A549 (cell line): ENCODE data around the gene SLC26A6. TPM values are rescaled to one million over a fixed set of nuclear protein-coding genes. Genes with fewer than 3 reads are reported as not detected.

Source experiments
- ATAC-seq, 2 experiments: fragments of 200-7000 bp in 1 of 2; fragments of >200 bp in 1 of 2; cut with Nextera tagmentation in 1 of 2; cut with Tn5 transposase in 1 of 2; 3 replicates each; pipeline versions ENCODE4 v1.8.0 to v1.9.1; 2018 to 2020; ENCODE audit warnings: mild to moderate bottlenecking in 1 of 2, moderate library complexity in 1 of 2
- CTCF ChIA-PET: fragments of 300-600 bp; sonication (Branson Sonifier 250); formaldehyde crosslinking; extraction: SDS; loops from one replicate; lab custom pipeline; 2021; ENCODE audit warnings: antibody characterized with exemption, inconsistent platforms; lab: Yijun Ruan, JAX
- POLR2A ChIA-PET: fragments of 350-600 bp; formaldehyde crosslinking; extraction: SDS; loops from one replicate; lab custom pipeline; 2021; ENCODE audit warnings: antibody characterized with exemption, inconsistent platforms; lab: Yijun Ruan, JAX
- DNase-seq, 2 experiments: peaks; one replicate each; pipeline versions ENCODE4 v3.0.0 to v3.0.0-alpha.2; 2011 to 2016; ENCODE audit warnings: low read depth in 1 of 2, low spot score in 1 of 2
- FAIRE-seq: peaks from 2 replicates; lab custom pipeline; 2011; peaks lifted over from hg19 to GRCh38; lab: Jason Lieb, UNC
- H3K27ac ChIP-seq, 2 experiments: fragments of >200 bp; sonication (Bioruptor Twin); formaldehyde crosslinking; 3 replicates each; pipeline ENCODE4 v1.5.1; 2016 to 2017
- H3K4me1 ChIP-seq: fragments of >200 bp; sonication (Bioruptor Twin); formaldehyde crosslinking; 3 replicates; pipeline ENCODE4 v1.6.1; 2016
- H3K4me2 ChIP-seq: fragments of >200 bp; sonication (Bioruptor Twin); formaldehyde crosslinking; 3 replicates; pipeline ENCODE4 v1.6.1; 2016
- H3K4me3 ChIP-seq: fragments of >200 bp; sonication (Bioruptor Twin); formaldehyde crosslinking; 3 replicates; pipeline ENCODE4 v1.5.1; 2016
- H3K9me3 ChIP-seq: fragments of >200 bp; sonication (Bioruptor Twin); formaldehyde crosslinking; 3 replicates; pipeline ENCODE4 v1.6.1; 2016
- ATOH8 ChIP-seq: fragments of 250-450 bp; sonication (Bioruptor Pico); IDR thresholded peaks from 2 replicates; pipeline ENCODE4 v1.5.0; 2020; ENCODE audit warnings: low read depth, mild to moderate bottlenecking, moderate library complexity
- BHLHE40 ChIP-seq: IDR thresholded peaks from 2 replicates; pipeline ENCODE4 v1.6.1; 2012; ENCODE audit warnings: low read depth, low read length, inconsistent platforms
- CBX2 ChIP-seq: fragments of 200-600 bp; sonication (generic); IDR thresholded peaks from 2 replicates; pipeline ENCODE4 v1.6.1; 2016; ENCODE audit warnings: low read depth, mild to moderate bottlenecking, borderline replicate concordance
- CBX8 ChIP-seq: fragments of 200-600 bp; sonication (generic); IDR thresholded peaks from 2 replicates; pipeline ENCODE4 v1.6.1; 2016
- CEBPB ChIP-seq, 2 experiments: fragments of >200 bp in 1 of 2; sonication (Bioruptor Twin) in 1 of 2; formaldehyde crosslinking in 1 of 2; IDR thresholded peaks; 2 replicates each; pipeline ENCODE4 v1.6.1; 2012 to 2016
- CTCF ChIP-seq: fragments of >200 bp; sonication (Bioruptor Twin); formaldehyde crosslinking; IDR thresholded peaks from 3 replicates; pipeline ENCODE4 v1.5.1; 2016
- EHF ChIP-seq: fragments of 250-450 bp; sonication (Bioruptor Pico); IDR thresholded peaks from 2 replicates; pipeline ENCODE4 v1.5.0; 2020; ENCODE audit warnings: mild to moderate bottlenecking
- EHMT2 ChIP-seq: fragments of 200-600 bp; sonication (generic); IDR thresholded peaks from 2 replicates; pipeline ENCODE4 v1.6.1; 2016; ENCODE audit warnings: antibody characterized with exemption, low read depth, mild to moderate bottlenecking, moderate library complexity
- ESRRA ChIP-seq: fragments of 150-350 bp; IDR thresholded peaks from 2 replicates; pipeline ENCODE4 v1.6.1; 2014; ENCODE audit warnings: mild to moderate bottlenecking, low read length, borderline replicate concordance
- FOSB ChIP-seq: fragments of 250-450 bp; sonication (Bioruptor Pico); IDR thresholded peaks from 2 replicates; pipeline ENCODE4 v1.5.0; 2020; ENCODE audit warnings: mild to moderate bottlenecking, moderate library complexity
- FOSL2 ChIP-seq, 2 experiments: fragments of 450-650 bp in 1 of 2; fragments of >200 bp in 1 of 2; sonication (Bioruptor Twin) in 1 of 2; formaldehyde crosslinking; IDR thresholded peaks; 2 replicates each; pipeline versions ENCODE4 v1.5.0 to v1.6.1; 2016 to 2020; ENCODE audit warnings: mild to moderate bottlenecking in 1 of 2, moderate library complexity in 1 of 2
- FOXS1 ChIP-seq: fragments of 250-450 bp; sonication (Bioruptor Pico); IDR thresholded peaks from 2 replicates; pipeline ENCODE4 v1.5.0; 2020; ENCODE audit warnings: mild to moderate bottlenecking, moderate library complexity
- GATA3 ChIP-seq: IDR thresholded peaks from 2 replicates; pipeline ENCODE4 v1.6.1; 2012; ENCODE audit warnings: borderline replicate concordance
- HES2 ChIP-seq: fragments of >200 bp; sonication (Bioruptor Twin); formaldehyde crosslinking; IDR thresholded peaks from 2 replicates; pipeline ENCODE4 v1.6.1; 2016
- HOXA7 ChIP-seq: fragments of 250-450 bp; sonication (Bioruptor Pico); IDR thresholded peaks from 2 replicates; pipeline ENCODE4 v1.5.0; 2020; ENCODE audit warnings: mild to moderate bottlenecking, moderate library complexity
- HOXB5 ChIP-seq: fragments of 250-450 bp; sonication (Bioruptor Pico); IDR thresholded peaks from 2 replicates; pipeline ENCODE4 v1.5.0; 2020; ENCODE audit warnings: mild to moderate bottlenecking, moderate library complexity
- JUN ChIP-seq, 2 experiments: fragments of >200 bp; sonication (Bioruptor Twin); formaldehyde crosslinking; IDR thresholded peaks; 2 replicates in 1 of 2; 3 replicates in 1 of 2; pipeline ENCODE4 v1.6.1; 2016 to 2017
- KDM1A ChIP-seq: fragments of 200-600 bp; sonication (generic); IDR thresholded peaks from 2 replicates; pipeline ENCODE4 v1.6.1; 2016; ENCODE audit warnings: low read depth, mild to moderate bottlenecking
- KDM5A ChIP-seq: fragments of 200-600 bp; sonication (generic); IDR thresholded peaks from 2 replicates; pipeline ENCODE4 v1.6.1; 2016; ENCODE audit warnings: antibody characterized with exemption, mild to moderate bottlenecking
- MAFK ChIP-seq: fragments of 450-650 bp; IDR thresholded peaks from 2 replicates; pipeline ENCODE4 v1.6.1; 2014; ENCODE audit not compliant: partially characterized antibody
- MAZ ChIP-seq: fragments of 150-350 bp; IDR thresholded peaks from 2 replicates; pipeline ENCODE4 v1.6.1; 2014; ENCODE audit warnings: antibody characterized with exemption, low read depth, low read length, borderline replicate concordance
- MYC ChIP-seq: IDR thresholded peaks from 2 replicates; pipeline ENCODE4 v1.6.1; 2012; ENCODE audit warnings: mild to moderate bottlenecking, inconsistent platforms, low read length, improper control_type of control experiment, borderline replicate concordance
- NFE2L2 ChIP-seq: fragments of 150-350 bp; conservative IDR thresholded peaks from 2 replicates; pipeline ENCODE4 v1.6.1; 2014; ENCODE audit warnings: low read length
- NPAS2 ChIP-seq: fragments of 250-450 bp; sonication (Bioruptor Pico); IDR thresholded peaks from 2 replicates; pipeline ENCODE4 v1.8.0; 2022; ENCODE audit warnings: mild to moderate bottlenecking, moderate library complexity, borderline replicate concordance
- NR3C1 ChIP-seq: fragments of >200 bp; sonication (Bioruptor Twin); formaldehyde crosslinking; IDR thresholded peaks from 3 replicates; pipeline ENCODE4 v1.6.1; 2017
- POLR2AphosphoS2 ChIP-seq: conservative IDR thresholded peaks from 2 replicates; pipeline ENCODE4 v1.6.1; 2012; ENCODE audit warnings: low read length, improper control_type of control experiment, inconsistent platforms
- RARB ChIP-seq: fragments of 250-450 bp; sonication (Bioruptor Pico); IDR thresholded peaks from 2 replicates; pipeline ENCODE4 v1.8.0; 2021; ENCODE audit warnings: mild to moderate bottlenecking, moderate library complexity
- RCOR1 ChIP-seq: fragments of 150-350 bp; IDR thresholded peaks from 2 replicates; pipeline ENCODE4 v1.6.1; 2014; ENCODE audit warnings: antibody characterized with exemption, low read length, low read depth
- RFX5 ChIP-seq: fragments of 450-650 bp; IDR thresholded peaks from 2 replicates; pipeline ENCODE4 v1.7.1; 2014; ENCODE audit warnings: antibody characterized with exemption, mild to moderate bottlenecking, moderate library complexity
- SMC3 ChIP-seq: fragments of >200 bp; sonication (Bioruptor Twin); formaldehyde crosslinking; IDR thresholded peaks from 3 replicates; pipeline ENCODE4 v1.6.1; 2018; ENCODE audit warnings: inconsistent platforms
- SREBF2 ChIP-seq: fragments of 450-650 bp; IDR thresholded peaks from 2 replicates; pipeline ENCODE4 v1.6.1; 2014; ENCODE audit warnings: mild to moderate bottlenecking, moderate library complexity
- TFCP2L1 ChIP-seq: fragments of 250-450 bp; sonication (Bioruptor Pico); IDR thresholded peaks from 2 replicates; pipeline ENCODE4 v1.5.0; 2021; ENCODE audit warnings: mild to moderate bottlenecking
- TP53 ChIP-seq: fragments of 250-450 bp; sonication (Bioruptor Pico); IDR thresholded peaks from 2 replicates; pipeline ENCODE4 v1.5.0; 2021; ENCODE audit warnings: mild to moderate bottlenecking, moderate library complexity
- USF2 ChIP-seq: fragments of 450-650 bp; IDR thresholded peaks from 2 replicates; pipeline ENCODE4 v1.6.1; 2014; ENCODE audit warnings: antibody characterized with exemption
- ZC3H11A ChIP-seq: fragments of 450-650 bp; IDR thresholded peaks from 2 replicates; pipeline ENCODE4 v1.6.1; 2014; ENCODE audit warnings: antibody characterized with exemption, mild to moderate bottlenecking
- ZFP36 ChIP-seq: fragments of 450-650 bp; IDR thresholded peaks from 2 replicates; pipeline ENCODE4 v1.6.1; 2014; ENCODE audit warnings: borderline replicate concordance; ENCODE audit not compliant: partially characterized antibody
- ZSCAN20 ChIP-seq: fragments of 250-450 bp; sonication (Bioruptor Pico); IDR thresholded peaks from 2 replicates; pipeline ENCODE4 v1.8.0; 2022; ENCODE audit warnings: mild to moderate bottlenecking, moderate library complexity
- WGBS: methylation state at CpG from one replicate; pipeline ENCODE4 v1.1.6; 2017; ENCODE audit errors: missing lambda C conversion rate; 5-methylcytosine and 5-hydroxymethylcytosine counted together
- polyA plus RNA-seq, 4 experiments: library from polyadenylated mRNA; depleted of rRNA in 3 of 4; stranded (reverse); fragments of >200 nt; fragmentation: RNase III in 1 of 4; extraction: RNeasy Plus Mini Kit Qiagen cat#74134 plus additional on column Dnase treatment in 1 of 4; gene quantifications; 2 replicates in 3 of 4; 3 replicates in 1 of 4; pipeline ENCODE4 v1.2.3, GENCODE V29; 2011 to 2017
- TF ChIP-seq, protein P1 (sequence below): IDR thresholded peaks from 2 replicates; pipeline ENCODE4 v1.6.1; 2012
- TF ChIP-seq, protein P2 (sequence below): IDR thresholded peaks from 2 replicates; pipeline ENCODE4 v1.6.1; 2012; ENCODE audit warnings: low read depth, borderline replicate concordance

The SLC26A6 gene
- polyA plus RNA-seq, 2 of the 4 experiments (the other 2 are of a cell fraction) = 12.5 to 25.5 TPM

- H3K4me3 ChIP-seq = peak overlapping the region; percentile 84
- ChIA-PET POLR2A (interaction anchor here (1.2 to 1.3 kb wide), 2 partner anchors 14 to 67 kb away, joined by 3 to 5 read pairs; partner anchors contain the start of genes CELSR3 and UQCRC1), CTCF (interaction anchor here (4.6 kb wide), 1 partner anchor 39 kb away, joined by 19 read pairs; the partner anchor contains the start of gene SLC26A6)
- FAIRE-seq (no peak), DNase-seq (peak; percentile 90 to 96), ATAC-seq (peak; percentile 69 to 72)
- H3K27ac ChIP-seq = peak overlapping the region; percentile 99 to 100
- H3K9me3 ChIP-seq = no peaks in the 10 kb centered on the region
- H3K4me2 ChIP-seq = peak overlapping the region; percentile 96
- 3% methylated on average over 6 of the region's 10 CpGs for WGBS
- peaks cover 75% of the 10 kb centered on the region for H3K4me1 ChIP-seq
- TF ChIP-seq NPAS2 (no peak), RARB (CRISPR knock-in tag) (peak; percentile 64; the same call in 1 of the 2 replicates), POLR2AphosphoS2 (no peak), CBX2 (no peak), GATA3 (peak; percentile 73; the same call in 1 of the 2 replicates), KDM1A (no peak), KDM5A (no peak), RFX5 (no peak), MAZ (no peak), SREBF2 (no peak), FOXS1 (no peak), BHLHE40 (no peak), TP53 (CRISPR knock-in tag) (no peak), NFE2L2 (peak; percentile 57), HOXA7 (CRISPR knock-in tag) (no peak), MYC (0 out of 2 replicates have a peak, but pooled peaks have one; percentile 27), RCOR1 (no peak), ZSCAN20 (CRISPR knock-in tag) (no peak), CBX8 (no peak), CEBPB (IDR thresholded peaks at IDR 0.05) (no peak), ATOH8 (no peak), FOSL2 (IDR thresholded peaks at IDR 0.05) (peak; percentile 84), FOSL2 (CRISPR knock-in tag; IDR thresholded peaks at IDR 0.05) (peak; percentile 99), EHF (no peak), MAFK (peak; percentile 57), HES2 (0 out of 2 replicates have a peak, but pooled peaks have one; percentile 23), ZC3H11A (no peak), SMC3 (peak; percentile 3; the same call in 1 of the 3 replicates), JUN (IDR thresholded peaks at IDR 0.05) (peak; percentile 75 to 87), FOSB (CRISPR knock-in tag) (no peak), EHMT2 (no peak), CTCF (no peak), USF2 (no peak), HOXB5 (CRISPR knock-in tag) (no peak), ZFP36 (no peak), ESRRA (no peak), NR3C1 (no peak), TFCP2L1 (CRISPR knock-in tag) (no peak)
- TF ChIP-seq, protein P1, sequence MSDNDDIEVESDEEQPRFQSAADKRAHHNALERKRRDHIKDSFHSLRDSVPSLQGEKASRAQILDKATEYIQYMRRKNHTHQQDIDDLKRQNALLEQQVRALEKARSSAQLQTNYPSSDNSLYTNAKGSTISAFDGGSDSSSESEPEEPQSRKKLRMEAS = peak; percentile 78
- TF ChIP-seq, protein P2, sequence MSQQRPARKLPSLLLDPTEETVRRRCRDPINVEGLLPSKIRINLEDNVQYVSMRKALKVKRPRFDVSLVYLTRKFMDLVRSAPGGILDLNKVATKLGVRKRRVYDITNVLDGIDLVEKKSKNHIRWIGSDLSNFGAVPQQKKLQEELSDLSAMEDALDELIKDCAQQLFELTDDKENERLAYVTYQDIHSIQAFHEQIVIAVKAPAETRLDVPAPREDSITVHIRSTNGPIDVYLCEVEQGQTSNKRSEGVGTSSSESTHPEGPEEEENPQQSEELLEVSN = no peak
Measured at GRCh38 chr3:48595526-48596121, 39.6 kb downstream of the SLC26A6 start.
